Jurkat, Clone E6-1 (cell line): ENCODE measurements around the gene ZFR. TPM values are rescaled to one million over a fixed set of nuclear protein-coding genes. Genes with fewer than 3 reads are reported as not detected.

Source experiments
- DNase-seq: peaks from one replicate; pipeline ENCODE4 v3.0.0-alpha.2; 2011; ENCODE audit warnings: low read depth, low spot score
- H3K4me3 ChIP-seq: 2 replicates; pipeline ENCODE4 v1.5.1; 2011; ENCODE audit warnings: mild to moderate bottlenecking, low read length, control low read depth, moderate library complexity
- polyA plus RNA-seq: library from polyadenylated mRNA; unstranded; fragments of >200 nt; gene quantifications from one replicate; pipeline ENCODE4 v1.2.1, GENCODE V29; 2012; ENCODE audit warnings: missing spikeins; ENCODE audit not compliant: insufficient read length, insufficient read depth

Gene ZFR
- polyA plus RNA-seq: 42.2 TPM

GRCh38 chr5:32444431-32445286 is at the start of gene ZFR:
Gene ZFR, minus strand, starts transcription at chr5:32444740. Its CDS starts 82 bp downstream, at chr5:32444658.
- peak within 1 kb of the TSS; percentile 66 for H3K4me3 ChIP-seq

DNA sequence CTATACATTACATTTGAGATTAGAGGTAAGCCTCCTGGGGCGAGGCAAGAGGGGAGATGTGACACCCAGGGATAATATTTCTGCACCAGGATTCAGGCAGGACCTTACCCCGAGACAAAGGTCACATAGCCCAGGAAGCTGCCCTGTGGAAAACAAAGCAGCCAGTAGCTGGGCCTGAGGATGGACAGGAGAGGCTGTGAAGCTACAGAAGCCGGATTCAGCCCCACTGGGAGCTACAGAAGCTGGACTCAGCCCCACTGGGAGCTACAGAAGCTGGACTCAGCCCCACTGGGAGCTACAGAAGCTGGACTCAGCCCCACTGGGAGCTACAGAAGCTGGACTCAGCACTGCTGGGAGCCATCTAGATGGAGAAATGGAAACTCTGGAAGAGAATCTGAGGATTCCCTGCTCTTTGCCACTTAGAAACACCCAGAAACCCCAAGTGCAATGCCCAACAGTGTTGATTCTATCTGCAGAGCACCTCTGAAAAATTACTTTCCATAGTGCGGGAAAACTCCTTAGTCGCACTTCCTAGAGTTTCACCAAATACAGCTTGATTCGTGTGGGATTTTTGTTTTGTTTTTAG is 46.5 kb upstream of the ZFR start:
- H3K4me3 ChIP-seq: no peak overlapping the region
- no peak for DNase-seq

More at GRCh38 chr5:32444431-32445286, at the start of gene ZFR:
- peak; percentile 86 for DNase-seq

DNA sequence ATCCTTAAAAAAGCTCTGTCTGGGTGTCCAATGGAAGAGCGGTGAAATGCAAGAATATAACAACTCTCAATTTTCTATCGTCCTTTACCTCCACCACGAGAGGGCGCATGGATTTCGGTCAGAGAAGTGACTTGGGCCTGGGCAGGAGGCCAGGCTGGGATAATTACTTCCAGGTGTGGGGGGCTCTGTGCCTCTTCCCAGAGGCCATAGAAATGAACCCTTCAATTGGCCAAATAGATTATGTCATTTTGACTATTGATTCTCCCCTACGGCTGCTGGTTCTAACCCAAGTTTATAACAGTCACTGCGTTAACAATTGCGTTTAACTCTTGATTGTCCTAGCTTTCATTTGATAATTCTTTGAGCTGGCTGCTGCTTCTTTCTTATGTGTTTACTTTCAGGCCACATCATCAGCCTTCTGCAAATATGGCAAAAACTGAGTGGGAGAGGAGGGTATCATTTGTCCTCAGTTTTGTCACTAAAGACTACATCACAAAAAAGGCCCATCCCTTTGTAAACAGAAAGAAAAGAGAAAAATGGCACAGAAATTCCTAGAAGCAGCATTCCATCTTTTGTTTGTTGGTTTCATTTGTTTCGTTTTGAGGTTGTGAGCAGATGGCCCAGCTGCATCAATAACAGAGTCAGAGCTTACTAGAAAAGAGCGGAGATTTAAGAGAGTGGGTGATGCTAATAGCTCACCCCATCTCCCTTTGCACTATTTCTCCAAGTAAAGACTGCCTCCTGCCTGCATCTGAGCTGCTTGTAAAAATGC is 45.4 kb upstream of the ZFR start:
- H3K4me3 ChIP-seq: no peak overlapping the region
- DNase-seq: peak; percentile 61

DNA sequence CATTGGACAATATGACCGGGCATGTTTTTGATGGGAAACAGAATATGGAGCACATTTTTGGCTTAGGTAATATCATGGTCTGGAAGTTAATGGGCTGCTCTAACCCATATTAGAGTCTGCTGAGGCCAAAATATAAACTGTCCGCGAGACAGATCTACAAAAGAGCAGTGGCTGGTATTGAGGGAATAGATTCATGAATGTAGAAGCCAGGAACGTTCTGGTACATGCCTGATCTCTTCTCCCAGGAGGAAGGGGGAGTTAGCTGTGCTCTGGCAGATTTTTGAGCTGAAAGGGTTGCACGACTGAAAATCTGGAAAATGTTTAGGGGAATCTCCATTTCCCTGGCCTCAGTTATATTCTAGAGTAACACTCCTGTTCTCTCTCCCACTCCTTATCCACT is 42.9 kb upstream of the ZFR start:
- DNase-seq: no peak

GRCh38 chr5:32487008-32487407 is 42.5 kb upstream of the ZFR start:
- no peak for DNase-seq
- no peak overlapping the region for H3K4me3 ChIP-seq

More for the DNA sequence above, 42.9 kb upstream of the ZFR start:
- H3K4me3 ChIP-seq: no peak overlapping the region

- no peak for DNase-seq
- H3K4me3 ChIP-seq: no peak overlapping the region
These were observed 37.7 kb upstream of the ZFR start for GRCh38 chr5:32482193-32482592.

DNA sequence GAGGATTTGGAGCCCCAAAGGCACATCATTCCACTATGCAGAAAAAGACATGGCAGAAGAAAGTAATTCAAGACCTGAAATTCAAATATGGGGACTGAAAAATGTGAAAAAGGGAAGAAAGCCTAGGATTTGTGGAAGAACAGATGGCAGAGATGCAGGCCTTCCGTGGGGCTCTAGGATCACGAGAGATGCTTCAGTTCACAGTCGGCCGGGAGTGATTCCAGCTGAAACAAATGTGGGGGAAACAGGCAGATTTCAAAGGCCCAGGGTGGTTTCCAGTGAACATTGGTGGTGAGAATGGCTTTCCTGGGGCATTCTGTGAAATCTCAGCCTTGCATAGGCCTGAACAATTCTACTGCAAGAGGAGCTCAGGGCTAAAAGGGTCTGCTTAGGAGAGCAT is 34.6 kb upstream of the ZFR start:
- DNase-seq: no peak
- no peak overlapping the region for H3K4me3 ChIP-seq

- H3K4me3 ChIP-seq: no peak overlapping the region
- no peak for DNase-seq
These were observed 32.4 kb upstream of the ZFR start for GRCh38 chr5:32476891-32477290.

DNA sequence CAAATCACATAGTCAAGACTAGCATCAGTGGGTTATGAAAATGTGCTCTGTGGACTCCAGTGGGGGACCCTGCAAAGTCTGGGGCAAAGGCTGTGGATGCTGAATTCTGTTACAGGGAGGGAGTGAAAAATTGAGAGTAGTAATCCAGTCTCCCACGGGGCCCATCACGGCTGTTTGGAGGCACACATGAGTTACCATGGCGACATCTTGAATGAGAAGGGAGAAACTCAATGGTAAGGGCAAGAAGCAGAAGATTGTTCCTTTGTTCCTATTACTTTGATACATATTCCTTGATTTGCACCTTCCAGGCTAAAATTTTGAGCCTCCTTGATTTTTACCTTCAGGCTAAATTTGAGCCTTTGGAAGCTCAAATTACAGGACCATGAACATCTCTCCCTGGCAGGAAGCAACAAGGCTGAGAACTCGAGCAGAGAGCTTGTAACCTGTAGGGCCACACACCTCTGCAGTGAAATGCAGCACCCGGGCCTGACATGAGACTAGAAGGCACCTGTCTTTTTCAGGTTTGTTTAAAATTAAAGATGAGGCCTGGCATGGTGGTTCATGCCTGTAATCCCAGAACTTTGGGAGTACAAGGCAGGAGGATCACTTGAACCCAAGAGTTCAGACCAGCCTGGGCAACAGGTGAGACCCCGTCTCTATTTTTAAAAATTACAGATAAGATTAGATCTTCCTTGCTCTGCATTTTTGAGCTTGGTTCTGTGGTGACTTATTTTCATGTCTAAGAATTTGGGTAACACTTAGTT is 31.0 kb upstream of the ZFR start:
- DNase-seq: no peak
- H3K4me3 ChIP-seq: no peak overlapping the region

- no peak for DNase-seq
- H3K4me3 ChIP-seq: no peak overlapping the region
These were observed 29.8 kb upstream of the ZFR start for GRCh38 chr5:32474209-32474854.

DNA sequence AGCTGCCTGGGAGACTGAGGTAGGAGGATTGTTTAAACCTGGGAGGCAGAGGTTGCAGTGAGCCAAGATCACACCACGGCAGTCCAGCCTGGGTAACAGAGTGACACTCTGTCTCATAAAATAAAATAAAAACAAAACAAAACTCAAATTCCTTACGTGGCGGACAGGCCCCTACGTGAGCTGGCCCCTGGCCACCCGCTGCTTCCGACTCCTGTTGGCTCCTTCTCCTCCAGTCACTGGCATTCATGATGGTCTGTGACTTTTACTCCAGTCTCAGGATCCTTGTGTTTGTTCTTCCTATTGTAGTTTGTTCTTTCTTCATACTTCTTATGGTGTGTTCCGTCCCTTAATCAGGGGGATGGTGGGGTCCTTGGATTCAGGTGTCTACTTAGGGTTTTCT is 28.5 kb upstream of the ZFR start:
- no peak for DNase-seq

DNA sequence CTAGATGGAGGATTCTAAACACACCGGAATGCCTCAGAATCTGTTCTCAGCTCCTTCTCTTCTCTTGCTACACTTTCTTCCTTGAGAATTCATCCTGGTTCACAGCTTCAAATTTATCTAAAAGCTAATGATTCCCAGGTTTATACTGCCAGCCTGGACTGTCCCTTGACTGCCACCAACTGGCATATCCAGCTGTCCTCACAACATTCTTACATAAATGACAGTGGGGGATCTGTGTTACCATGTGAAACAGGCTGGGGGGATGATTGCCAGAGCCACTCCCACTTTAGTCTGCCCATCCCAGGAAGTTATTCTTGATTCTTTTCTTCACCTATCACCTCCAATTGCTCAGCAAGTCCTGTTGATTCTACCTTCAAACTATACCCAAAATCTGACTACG is 27.2 kb upstream of the ZFR start:
- H3K4me3 ChIP-seq: no peak overlapping the region
- no peak for DNase-seq

More for the DNA sequence above, 28.5 kb upstream of the ZFR start:
- no peak overlapping the region for H3K4me3 ChIP-seq

DNA sequence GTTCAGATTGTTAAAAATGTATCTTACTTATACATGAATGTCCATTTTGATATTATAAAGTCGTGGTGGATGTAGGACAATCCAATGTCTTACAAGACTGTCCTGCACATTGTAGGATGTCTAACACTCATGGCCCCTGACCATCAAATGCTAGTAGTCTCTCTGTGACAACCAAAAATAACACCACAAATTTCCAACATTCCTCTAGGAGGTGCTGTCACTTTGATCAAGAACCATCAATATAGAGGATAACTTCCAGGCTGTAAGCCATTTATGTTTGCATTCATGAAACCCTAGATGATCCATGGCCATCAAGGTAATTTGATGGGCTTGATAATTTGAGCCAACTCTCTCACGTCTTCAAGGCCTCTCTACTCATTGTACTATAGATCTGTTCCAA is 20.5 kb upstream of the ZFR start:
- no peak overlapping the region for H3K4me3 ChIP-seq
- no peak for DNase-seq

DNA sequence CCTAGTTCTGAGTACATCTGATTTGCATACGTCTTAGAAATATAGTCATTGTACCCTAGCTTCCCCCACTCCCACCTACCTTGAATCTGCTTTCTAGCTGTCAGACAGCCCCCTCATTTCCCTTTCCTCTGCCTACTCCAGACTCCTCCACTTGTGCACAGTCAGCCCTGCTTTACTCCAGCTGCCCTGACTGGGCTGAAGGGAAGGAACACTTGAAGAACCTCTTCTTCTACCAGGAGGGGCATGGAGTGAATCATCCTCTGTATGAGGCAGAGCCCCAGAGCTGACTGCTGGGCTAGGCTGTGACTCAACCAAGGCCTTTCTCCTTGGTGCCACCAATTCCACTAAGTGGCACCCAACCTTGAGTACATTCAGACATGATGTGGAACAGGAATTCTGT is 18.1 kb upstream of the ZFR start:
- no peak for DNase-seq
- H3K4me3 ChIP-seq: no peak overlapping the region

DNA sequence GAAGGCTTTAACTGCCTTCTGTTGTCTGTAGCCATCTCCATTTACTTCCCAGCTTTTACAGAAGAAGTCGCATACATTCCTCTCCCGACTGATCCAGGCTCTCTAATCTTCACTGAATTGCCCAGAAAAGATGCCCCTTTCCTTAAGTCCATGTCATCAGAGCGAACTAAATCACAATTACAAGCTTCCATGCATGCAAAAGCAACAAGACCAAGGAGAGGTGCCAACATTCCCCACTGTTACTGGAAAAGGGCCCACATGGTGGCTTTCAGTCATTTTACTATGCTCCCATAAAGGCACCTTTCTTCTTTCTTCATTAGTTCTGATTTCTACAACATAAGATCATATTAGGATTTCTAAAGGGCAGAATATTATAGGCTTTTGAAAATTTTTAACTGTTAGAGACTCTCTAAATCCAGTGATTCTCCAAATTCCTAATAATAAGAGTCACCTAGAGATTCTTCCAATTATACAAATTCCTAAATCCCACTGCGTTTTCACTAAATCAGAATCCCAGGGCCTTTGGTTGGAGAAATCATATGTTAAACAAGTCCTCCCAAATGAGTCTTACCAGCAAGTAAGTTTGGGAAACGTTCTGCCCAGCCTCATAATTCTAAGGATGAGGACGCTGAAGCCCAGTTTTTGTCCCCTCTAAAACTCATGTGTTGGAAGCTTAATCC is 17.0 kb upstream of the ZFR start:
- H3K4me3 ChIP-seq: no peak overlapping the region
- DNase-seq: no peak

- H3K4me3 ChIP-seq: no peak overlapping the region
- no peak for DNase-seq
These were observed 16.2 kb upstream of the ZFR start for GRCh38 chr5:32460702-32461101.

- no peak for DNase-seq
- no peak overlapping the region for H3K4me3 ChIP-seq
These were observed 14.4 kb upstream of the ZFR start for GRCh38 chr5:32458880-32459495.

DNA sequence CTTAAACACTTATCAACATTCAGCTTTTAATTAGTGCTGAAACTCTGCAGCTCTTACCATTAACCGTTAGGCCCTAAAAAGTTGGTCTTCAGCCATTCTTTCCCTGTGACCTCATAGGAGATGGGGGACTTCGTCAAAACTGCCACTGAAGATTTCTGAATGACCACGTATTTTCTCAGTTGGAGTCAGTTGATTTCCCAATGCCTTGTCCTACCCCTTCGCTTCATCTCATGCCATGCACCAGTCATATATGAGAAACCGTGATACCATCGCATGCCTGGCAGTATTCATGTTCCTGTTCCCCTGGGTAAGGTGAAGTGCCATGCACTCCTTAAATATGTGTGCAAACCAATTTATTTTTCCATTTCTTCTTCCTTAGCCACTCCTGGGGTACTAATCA is 10.8 kb upstream of the ZFR start:
- no peak for DNase-seq
- H3K4me3 ChIP-seq: no peak overlapping the region
